OCI-LY3 (cell line): ENCODE measurements around the gene HTRA1.

ENCODE experiments used
- H2AFZ ChIP-seq: fragments of 200-600, 300-600 bp; shearing (Covaris generic); 2 replicates; pipeline ENCODE4 v1.6.0; 2014; ENCODE audit warnings: antibody characterized with exemption, low read depth, low read length
- H3K27ac ChIP-seq: fragments of 200-600, 300-600 bp; sonication (generic); 2 replicates; pipeline ENCODE4 v1.5.1; 2014; ENCODE audit warnings: mild to moderate bottlenecking, low read length, moderate library complexity, mixed read lengths
- H3K27me3 ChIP-seq: fragments of 200-600, 300-600 bp; sonication (generic); 2 replicates; pipeline ENCODE4 v1.6.1; 2014; ENCODE audit warnings: low read depth, low read length, mixed read lengths
- H3K36me3 ChIP-seq: fragments of 200-600, 300-600 bp; sonication (generic); replicated peaks from 2 replicates; pipeline ENCODE3; 2014; ENCODE audit warnings: low read depth, low read length, mixed read lengths
- H3K4me1 ChIP-seq: fragments of 300-600, 200-600 bp; sonication (generic); 2 replicates; pipeline ENCODE4 v1.6.1; 2014; ENCODE audit warnings: low read length, mixed read lengths
- H3K4me2 ChIP-seq: fragments of 200-600, 300-600 bp; sonication (generic); 2 replicates; pipeline ENCODE4 v1.6.1; 2014; ENCODE audit warnings: low read length, mixed read lengths
- H3K4me3 ChIP-seq: fragments of 300-600, 200-600 bp; sonication (generic); 2 replicates; pipeline ENCODE4 v1.5.1; 2014; ENCODE audit warnings: antibody characterized with exemption, mild to moderate bottlenecking, low read length, moderate library complexity
- H3K79me2 ChIP-seq: fragments of 300-600, 200-600 bp; shearing (Covaris generic); 2 replicates; pipeline ENCODE4 v1.6.1; 2014; ENCODE audit warnings: mild to moderate bottlenecking, low read length, mixed read lengths
- H3K9ac ChIP-seq: fragments of 300-600, 200-600 bp; shearing (Covaris generic); 2 replicates; pipeline ENCODE4 v1.6.0; 2014; ENCODE audit warnings: mild to moderate bottlenecking, low read length, moderate library complexity
- H3K9me3 ChIP-seq: fragments of 200-600, 300-600 bp; shearing (Covaris generic); 2 replicates; pipeline ENCODE4 v1.6.1; 2014; ENCODE audit warnings: low read length, mixed read lengths; ENCODE audit not compliant: insufficient read depth
- H4K20me1 ChIP-seq: fragments of 200-600, 300-600 bp; sonication (generic); 2 replicates; pipeline ENCODE4 v1.6.1; 2016; ENCODE audit warnings: low read length, mixed read lengths; ENCODE audit not compliant: insufficient read depth
- EZH2phosphoT487 ChIP-seq: fragments of 200-600 bp; shearing (Covaris generic); IDR thresholded peaks from 2 replicates; pipeline ENCODE4 v1.6.1; 2018; ENCODE audit warnings: antibody characterized with exemption, mixed run types, low read depth
- TF ChIP-seq, protein P1 (sequence below): fragments of 200-600, 300-600 bp; sonication (generic); IDR thresholded peaks from 2 replicates; pipeline ENCODE4 v1.5.1; 2014; ENCODE audit warnings: antibody characterized with exemption, low read length, low read depth

HTRA1 gene

GRCh38 chr10:122461367-122461728 is at the start of gene HTRA1:
Gene HTRA1 (plus strand): TSS chr10:122461553. CDS start chr10:122461653, 100 bp downstream.
- H3K27ac ChIP-seq = no peak within 1 kb of the TSS
- TF ChIP-seq, protein P1, sequence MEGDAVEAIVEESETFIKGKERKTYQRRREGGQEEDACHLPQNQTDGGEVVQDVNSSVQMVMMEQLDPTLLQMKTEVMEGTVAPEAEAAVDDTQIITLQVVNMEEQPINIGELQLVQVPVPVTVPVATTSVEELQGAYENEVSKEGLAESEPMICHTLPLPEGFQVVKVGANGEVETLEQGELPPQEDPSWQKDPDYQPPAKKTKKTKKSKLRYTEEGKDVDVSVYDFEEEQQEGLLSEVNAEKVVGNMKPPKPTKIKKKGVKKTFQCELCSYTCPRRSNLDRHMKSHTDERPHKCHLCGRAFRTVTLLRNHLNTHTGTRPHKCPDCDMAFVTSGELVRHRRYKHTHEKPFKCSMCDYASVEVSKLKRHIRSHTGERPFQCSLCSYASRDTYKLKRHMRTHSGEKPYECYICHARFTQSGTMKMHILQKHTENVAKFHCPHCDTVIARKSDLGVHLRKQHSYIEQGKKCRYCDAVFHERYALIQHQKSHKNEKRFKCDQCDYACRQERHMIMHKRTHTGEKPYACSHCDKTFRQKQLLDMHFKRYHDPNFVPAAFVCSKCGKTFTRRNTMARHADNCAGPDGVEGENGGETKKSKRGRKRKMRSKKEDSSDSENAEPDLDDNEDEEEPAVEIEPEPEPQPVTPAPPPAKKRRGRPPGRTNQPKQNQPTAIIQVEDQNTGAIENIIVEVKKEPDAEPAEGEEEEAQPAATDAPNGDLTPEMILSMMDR = no peak
- TF ChIP-seq EZH2phosphoT487 = no peak
- no peak within 1 kb of the TSS for H3K4me2 ChIP-seq
- H3K9ac ChIP-seq = no peak within 1 kb of the TSS
- H3K27me3 ChIP-seq = 0 out of 2 replicates have a peak, but pooled peaks cover under 1% of the 10 kb centered on the region
- no peak within 1 kb of the TSS for H3K4me3 ChIP-seq
- H3K36me3 ChIP-seq = no peaks in the 10 kb centered on the region
- H3K4me1 ChIP-seq = no peaks in the 10 kb centered on the region
- H4K20me1 ChIP-seq = no peaks in the 10 kb centered on the region
- H3K9me3 ChIP-seq = no peaks in the 10 kb centered on the region
- H3K79me2 ChIP-seq = no peaks in the 10 kb centered on the region
- no peak within 1 kb of the TSS for H2AFZ ChIP-seq

DNA sequence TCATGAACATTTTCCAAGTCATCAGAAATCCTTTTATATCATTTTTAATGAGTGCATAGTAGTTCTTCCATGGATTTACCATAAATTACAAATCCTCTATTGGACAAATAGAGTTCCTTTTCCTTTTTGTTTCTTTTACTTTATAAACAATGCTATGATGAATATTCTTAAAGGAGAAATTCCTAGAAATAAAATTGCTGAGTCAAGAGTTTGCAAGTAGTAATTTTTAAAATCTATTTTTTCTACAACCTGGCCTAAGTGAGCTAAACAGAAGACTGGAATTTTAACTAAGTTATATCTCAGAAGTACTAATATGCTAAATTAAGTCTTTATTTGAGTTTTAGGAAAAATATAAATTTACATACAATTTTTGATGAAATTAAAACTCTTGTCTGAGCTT is 48.0 kb upstream of the HTRA1 start:
- H4K20me1 ChIP-seq = no peaks in the 10 kb centered on the region
- TF ChIP-seq EZH2phosphoT487 = no peak
- TF ChIP-seq, protein P1 = no peak
- H3K9me3 ChIP-seq = no peaks in the 10 kb centered on the region
- H3K79me2 ChIP-seq = no peaks in the 10 kb centered on the region
- H3K36me3 ChIP-seq = no peaks in the 10 kb centered on the region
- no peak overlapping the region for H3K27ac ChIP-seq
- H3K4me2 ChIP-seq = no peak overlapping the region
- no peaks in the 10 kb centered on the region for H3K4me1 ChIP-seq
- no peak overlapping the region for H3K4me3 ChIP-seq
- H3K9ac ChIP-seq = no peak overlapping the region
- no peak overlapping the region for H2AFZ ChIP-seq
- H3K27me3 ChIP-seq = 0 out of 2 replicates have a peak, but pooled peaks cover 8% of the 10 kb centered on the region

GRCh38 chr10:122417667-122418066 is 43.7 kb upstream of the HTRA1 start:
- H3K27me3 ChIP-seq = no peaks in the 10 kb centered on the region
- no peak overlapping the region for H3K9ac ChIP-seq
- no peaks in the 10 kb centered on the region for H4K20me1 ChIP-seq
- H2AFZ ChIP-seq = no peak overlapping the region
- H3K4me1 ChIP-seq = no peaks in the 10 kb centered on the region
- no peak overlapping the region for H3K27ac ChIP-seq
- H3K79me2 ChIP-seq = no peaks in the 10 kb centered on the region
- H3K36me3 ChIP-seq = no peaks in the 10 kb centered on the region
- H3K4me3 ChIP-seq = no peak overlapping the region
- no peak overlapping the region for H3K4me2 ChIP-seq
- H3K9me3 ChIP-seq = no peaks in the 10 kb centered on the region
- no peak for TF ChIP-seq EZH2phosphoT487
- TF ChIP-seq, protein P1 = no peak

- Histone ChIP-seq H3K9me3 (no peaks in the 10 kb centered on the region), H3K4me2 (no peak overlapping the region), H3K27ac (no peak overlapping the region), H3K4me1 (no peaks in the 10 kb centered on the region), H3K9ac (no peak overlapping the region), H3K36me3 (no peaks in the 10 kb centered on the region), H4K20me1 (no peaks in the 10 kb centered on the region), H3K79me2 (no peaks in the 10 kb centered on the region), H2AFZ (no peak overlapping the region), H3K4me3 (no peak overlapping the region), H3K27me3 (no peaks in the 10 kb centered on the region)
- TF ChIP-seq EZH2phosphoT487 = no peak
- TF ChIP-seq, protein P1 = no peak
These were observed 42.3 kb upstream of the HTRA1 start for GRCh38 chr10:122419016-122419415.
